IMR-90 (cell line): ENCODE results near the gene STX5. TPM values are rescaled to one million over a fixed set of nuclear protein-coding genes. Genes with fewer than 3 reads are reported as not detected.

Source experiments
- ATAC-seq: fragments of 200-7000 bp; cut with Tn5 transposase; 2 replicates; pipeline ENCODE4 v1.9.1; 2020; ENCODE audit warnings: low read depth, mild to moderate bottlenecking, moderate library complexity
- BruUV-seq: library from RNA; stranded (reverse); fragments of 400-500 nt; replicated peaks from 2 replicates; lab custom pipeline; 2021; lab: Mats Ljungman, UMichigan
- CTCF ChIA-PET: fragments of 300-600 bp; formaldehyde crosslinking; extraction: SDS; loops from one replicate; lab custom pipeline; 2021; ENCODE audit warnings: antibody characterized with exemption; lab: Yijun Ruan, JAX
- POLR2A ChIA-PET: fragments of 300-600 bp; sonication (Branson Sonifier 250); formaldehyde crosslinking; loops from one replicate; lab custom pipeline; 2022; ENCODE audit warnings: antibody characterized with exemption; ENCODE audit not compliant: unreplicated experiment; lab: Charles Lee
- DNase-seq: peaks from one replicate; pipeline ENCODE4 v3.0.0; 2013
- H2AFZ ChIP-seq: replicated peaks from 2 replicates; pipeline ENCODE3; 2013; ENCODE audit warnings: low read length, mild to moderate bottlenecking; ENCODE audit not compliant: poor library complexity
- H2AK5ac ChIP-seq: 2 replicates; pipeline ENCODE4 v1.6.1; 2013; ENCODE audit warnings: low read depth, low read length, inconsistent platforms
- H2AK9ac ChIP-seq: replicated peaks from 2 replicates; pipeline ENCODE3; 2013; ENCODE audit warnings: mild to moderate bottlenecking, low read depth, low read length, moderate library complexity; ENCODE audit not compliant: poor library complexity
- H2BK120ac ChIP-seq: 2 replicates; pipeline ENCODE4 v1.6.1; 2013; ENCODE audit warnings: low read depth, low read length, inconsistent platforms
- H2BK15ac ChIP-seq: 3 replicates; pipeline ENCODE4 v1.6.1; 2013; ENCODE audit warnings: low read depth, low read length, inconsistent platforms
- H2BK20ac ChIP-seq: 2 replicates; pipeline ENCODE4 v1.6.1; 2013; ENCODE audit warnings: low read depth, mild to moderate bottlenecking, inconsistent platforms, low read length, moderate library complexity
- H2BK5ac ChIP-seq: 2 replicates; pipeline ENCODE4 v1.6.1; 2013; ENCODE audit warnings: mild to moderate bottlenecking, low read depth, low read length, inconsistent platforms; ENCODE audit not compliant: poor library complexity, severe bottlenecking
- H3K14ac ChIP-seq: replicated peaks from 2 replicates; pipeline ENCODE4 v1.6.1; 2013; ENCODE audit warnings: low read depth, low read length, inconsistent platforms
- H3K18ac ChIP-seq: 2 replicates; pipeline ENCODE4 v1.6.1; 2013; ENCODE audit warnings: low read depth, low read length, control low read depth
- H3K23ac ChIP-seq: 2 replicates; pipeline ENCODE4 v1.6.1; 2013; ENCODE audit warnings: low read depth, low read length, inconsistent platforms
- H3K27ac ChIP-seq: 2 replicates; pipeline ENCODE4 v1.5.1; 2013; ENCODE audit warnings: mild to moderate bottlenecking, control low read depth, low read length; ENCODE audit not compliant: insufficient read depth
- H3K27me3 ChIP-seq: 2 replicates; pipeline ENCODE4 v1.6.1; 2013; ENCODE audit warnings: low read length; ENCODE audit not compliant: control insufficient read depth, insufficient read depth
- H3K36me3 ChIP-seq: 2 replicates; pipeline ENCODE4 v1.6.1; 2013; ENCODE audit warnings: low read length, mixed read lengths; ENCODE audit not compliant: control insufficient read depth, insufficient read depth
- H3K4ac ChIP-seq: 2 replicates; pipeline ENCODE4 v1.6.1; 2013; ENCODE audit warnings: low read depth, low read length, inconsistent platforms
- H3K4me1 ChIP-seq: 2 replicates; pipeline ENCODE4 v1.6.1; 2013; ENCODE audit warnings: low read length, mixed read lengths; ENCODE audit not compliant: control insufficient read depth, insufficient read depth
- H3K4me2 ChIP-seq: 2 replicates; pipeline ENCODE4 v1.6.1; 2013; ENCODE audit warnings: low read depth, mild to moderate bottlenecking, control low read depth, low read length, moderate library complexity
- H3K4me3 ChIP-seq: 2 replicates; pipeline ENCODE4 v1.5.1; 2013; ENCODE audit warnings: low read depth, mild to moderate bottlenecking, control low read depth, low read length, moderate library complexity; ENCODE audit not compliant: insufficient read depth
- H3K56ac ChIP-seq: 2 replicates; pipeline ENCODE4 v1.6.1; 2013; ENCODE audit warnings: low read length, inconsistent platforms; ENCODE audit not compliant: insufficient read depth; ENCODE audit errors: extremely low read depth
- H3K79me1 ChIP-seq, 2 experiments: 2 replicates each; pipeline ENCODE4 v1.6.1; 2013; ENCODE audit warnings: low read length in 2 of 2, inconsistent platforms in 1 of 2, low read depth in 1 of 2
- H3K9ac ChIP-seq: 2 replicates; pipeline ENCODE4 v1.6.1; 2013; ENCODE audit warnings: low read depth, low read length, control low read depth
- H3K9me1 ChIP-seq: 2 replicates; pipeline ENCODE4 v1.6.1; 2013; ENCODE audit warnings: low read length, inconsistent platforms; ENCODE audit not compliant: insufficient read depth
- H3K9me3 ChIP-seq: 2 replicates; pipeline ENCODE4 v1.6.1; 2013; ENCODE audit warnings: low read length; ENCODE audit not compliant: control insufficient read depth, insufficient read depth
- H4K20me1 ChIP-seq: 2 replicates; pipeline ENCODE4 v1.6.1; 2013; ENCODE audit warnings: low read length, inconsistent platforms; ENCODE audit not compliant: insufficient read depth
- H4K5ac ChIP-seq: 2 replicates; pipeline ENCODE4 v1.6.1; 2013; ENCODE audit warnings: mild to moderate bottlenecking, low read depth, low read length, control low read depth
- H4K8ac ChIP-seq, 2 experiments: 2 replicates each; pipeline ENCODE4 v1.6.1; 2013; ENCODE audit warnings: low read depth in 2 of 2, low read length in 2 of 2, control low read depth in 1 of 2, inconsistent platforms in 1 of 2
- H4K91ac ChIP-seq: 2 replicates; pipeline ENCODE4 v1.6.1; 2013; ENCODE audit warnings: low read depth, low read length, inconsistent platforms; ENCODE audit not compliant: insufficient read depth
- BHLHE40 ChIP-seq: fragments of 150-350 bp; IDR thresholded peaks from 2 replicates; pipeline ENCODE4 v1.6.1; 2016; ENCODE audit warnings: mild to moderate bottlenecking, low read depth, low read length
- CEBPB ChIP-seq: IDR thresholded peaks from 2 replicates; pipeline ENCODE4 v1.6.1; 2012; ENCODE audit warnings: low read depth, low read length, improper control_type of control experiment
- CHD1 ChIP-seq: IDR thresholded peaks from 2 replicates; pipeline ENCODE4 v1.6.1; 2012; ENCODE audit warnings: low read depth, low read length, improper control_type of control experiment
- CTCF ChIP-seq: conservative IDR thresholded peaks from 2 replicates; pipeline ENCODE4 v1.5.1; 2012; ENCODE audit warnings: mild to moderate bottlenecking, low read depth, low read length, improper control_type of control experiment
- ELK1 ChIP-seq: fragments of 150-350 bp; IDR thresholded peaks from 2 replicates; pipeline ENCODE4 v1.6.1; 2016; ENCODE audit warnings: low read depth, mild to moderate bottlenecking, low read length, moderate library complexity, borderline replicate concordance
- FOS ChIP-seq: fragments of 150-350 bp; IDR thresholded peaks from 2 replicates; pipeline ENCODE4 v1.6.1; 2016; ENCODE audit warnings: low read depth, low read length
- MAZ ChIP-seq: IDR thresholded peaks from 2 replicates; pipeline ENCODE4 v1.6.1; 2012; ENCODE audit warnings: low read depth, mild to moderate bottlenecking, low read length, improper control_type of control experiment, moderate library complexity, borderline replicate concordance
- RAD21 ChIP-seq: IDR thresholded peaks from 2 replicates; pipeline ENCODE4 v1.6.1; 2012; ENCODE audit warnings: low read length, improper control_type of control experiment
- RFX5 ChIP-seq: IDR thresholded peaks from 2 replicates; pipeline ENCODE4 v1.8.0; 2012; ENCODE audit warnings: low read depth, mild to moderate bottlenecking, low read length, moderate library complexity
- SMC3 ChIP-seq: fragments of 150-350 bp; IDR thresholded peaks from 2 replicates; pipeline ENCODE4 v1.6.1; 2016; ENCODE audit warnings: low read depth, mild to moderate bottlenecking, antibody characterized with exemption, low read length, moderate library complexity
- USF2 ChIP-seq: fragments of 150-350 bp; IDR thresholded peaks from 2 replicates; pipeline ENCODE4 v1.6.1; 2017; ENCODE audit warnings: mild to moderate bottlenecking, antibody characterized with exemption, low read length, low read depth
- WGBS, 2 experiments: methylation state at CpG; one replicate each; pipeline versions ENCODE4 v1.1.5 to v1.1.7; 2013; ENCODE audit warnings: missing lambda C conversion rate in 2 of 2; ENCODE audit not compliant: insufficient read length in 1 of 2; ENCODE audit errors: extremely low coverage in 2 of 2; 5-methylcytosine and 5-hydroxymethylcytosine counted together
- dilution Hi-C: fragments of 300-500 bp; cut with HindIII; formaldehyde crosslinking; loops from one replicate; pipeline ENCODE4 v1.14.3; 2018; ENCODE audit warnings: low sequenced_read_pairs; ENCODE audit not compliant: unreplicated experiment
- in situ Hi-C: fragments of 300-500 bp; cut with MboI; formaldehyde crosslinking; loops from 3 replicates; pipeline ENCODE4 v1.14.3; 2019; ENCODE audit warnings: low sequenced_read_pairs, inconsistent platforms, mixed read lengths
- intact Hi-C: fragments of 100-400 bp; cut with micrococcal nuclease; formaldehyde crosslinking; loops from 2 replicates; pipeline ENCODE4 v1.10.0; 2022
- polyA plus RNA-seq, 3 experiments: library from polyadenylated mRNA; depleted of rRNA; stranded (reverse); fragments of >200 nt; gene quantifications; 2 replicates each; pipeline ENCODE4 v1.2.3, GENCODE V29; 2012; ENCODE audit warnings: low replicate concordance in 1 of 3
- total RNA-seq: library from RNA; depleted of rRNA; stranded (reverse); fragments of >200 nt; gene quantifications from 2 replicates; pipeline ENCODE4 v1.2.3, GENCODE V29; 2012

STX5 gene
- total and polyA plus RNA-seq, 2 of the 4 experiments (the other 2 are of a cell fraction): 43.1 to 49.5 TPM

GRCh38 chr11:62858201-62858600, 26.4 kb upstream of the STX5 start:
- Histone ChIP-seq H4K8ac (no peak overlapping the region), H3K27ac (no peak overlapping the region), H2BK15ac (no peak overlapping the region), H3K14ac (no peak overlapping the region), H3K4ac (no peak overlapping the region), H3K56ac (no peak overlapping the region), H3K18ac (no peak overlapping the region), H4K91ac (no peak overlapping the region), H3K27me3 (no peaks in the 10 kb centered on the region), H3K79me1 (peaks cover 17 to 35% of the 10 kb centered on the region in 2 experiments; a peak in 3 of 4 replicates), H2AK5ac (no peak overlapping the region), H3K23ac (peak overlapping the region; percentile 23; the same call in 1 of the 2 replicates), H3K36me3 (peaks cover 14% of the 10 kb centered on the region), H2BK120ac (no peak overlapping the region), H3K4me1 (peaks cover 2% of the 10 kb centered on the region; the same call in 1 of the 2 replicates), H4K5ac (no peak overlapping the region), H3K4me2 (no peak overlapping the region), H3K9ac (no peak overlapping the region), H2BK5ac (no peak overlapping the region), H3K9me3 (no peaks in the 10 kb centered on the region), H4K20me1 (peaks cover 24% of the 10 kb centered on the region), H2AK9ac (no peak overlapping the region), H2BK20ac (no peak overlapping the region), H3K9me1 (0 out of 2 replicates have a peak, but pooled peaks cover 4% of the 10 kb centered on the region), H2AFZ (no peak overlapping the region), H3K4me3 (no peak overlapping the region)
- POLR2A ChIA-PET: interaction anchor here (0.7 kb wide), 1 partner anchor 193 kb away, joined by 24 read pairs; the partner anchor contains the start of gene C11orf98
- TF ChIP-seq RAD21: no peak
- TF ChIP-seq MAZ: no peak
- TF ChIP-seq CEBPB: no peak
- no peak for TF ChIP-seq BHLHE40
- TF ChIP-seq USF2: no peak
- no peak for TF ChIP-seq CHD1
- TF ChIP-seq SMC3: no peak
- no peak for TF ChIP-seq FOS
- TF ChIP-seq RFX5: no peak
- TF ChIP-seq ELK1: no peak
- TF ChIP-seq CTCF: no peak
- in situ Hi-C loops (loop anchor here (25.0 kb wide), 1 partner anchor 471 kb away; no protein-coding TSS in a partner anchor), intact Hi-C loops (no loop called here), dilution Hi-C loops (no loop called here)
- ATAC-seq: no peak
- 85% methylated on average over 3 of the region's 7 CpGs; no CpG with 5 or more reads in 1 of the 2 experiments for WGBS, 2 experiments
- DNase-seq: no peak
- BruUV-seq: no TSS peak
- CTCF ChIA-PET: interaction anchor here (1.2 kb wide), 1 partner anchor 72 kb away, joined by 8 read pairs; no protein-coding TSS in a partner anchor
